Posterior cingulate gyrus (tissue), 11 donors: ENCODE measurements around the gene SGPP2.
"Not testable (repeated sequence)": the region's sequence is repeated elsewhere in the genome, so short reads cannot be mapped to it uniquely, and the experiment has no call there.

Source experiments
- DNase-seq, 10 donors: peaks; one replicate each; pipeline versions ENCODE4 v3.0.0 to v3.0.0-alpha.2; 2020 to 2021; ENCODE audit warnings: mixed read lengths in 3 of 10
- intact Hi-C: fragments of 100-400 bp; cut with DNase I; formaldehyde crosslinking; loops from one replicate; pipeline ENCODE4 v1.15.1; 2023

The SGPP2 gene

GRCh38 chr2:222424729-222425671 is 657 bp downstream of the SGPP2 start:
- peak in 9 of 10 donors; percentile 10 to 92 (median 44) for DNase-seq
- intact Hi-C loops = no loop called here

- intact Hi-C loops = no loop called here
- DNase-seq = no peak
Measured at GRCh38 chr2:222427646-222428301, 3.4 kb downstream of the SGPP2 start.

GRCh38 chr2:222430071-222430470 is 5.7 kb downstream of the SGPP2 start:
- intact Hi-C loops = no loop called here
- DNase-seq = no peak

- no peak for DNase-seq
- intact Hi-C loops = no loop called here
Measured at GRCh38 chr2:222430681-222431080, 6.3 kb downstream of the SGPP2 start.

GRCh38 chr2:222431869-222432268 is 7.5 kb downstream of the SGPP2 start:
- intact Hi-C loops = no loop called here

GRCh38 chr2:222433332-222434173 is 9.2 kb downstream of the SGPP2 start:
- no peak for DNase-seq

More at GRCh38 chr2:222431869-222432268, 7.5 kb downstream of the SGPP2 start:
- DNase-seq = no peak

GRCh38 chr2:222434204-222434603 is 9.9 kb downstream of the SGPP2 start:
- intact Hi-C loops = no loop called here
- no peak for DNase-seq

More at GRCh38 chr2:222433332-222434173, 9.2 kb downstream of the SGPP2 start:
- intact Hi-C loops = no loop called here

GRCh38 chr2:222435400-222436039 is 11.2 kb downstream of the SGPP2 start:
- intact Hi-C loops, DNase-seq: not testable (repeated sequence)

GRCh38 chr2:222436040-222436413 is 11.7 kb downstream of the SGPP2 start:
- DNase-seq = no peak
- intact Hi-C loops = no loop called here

- DNase-seq = no peak
- intact Hi-C loops = no loop called here
Measured at GRCh38 chr2:222439692-222440091, 15.3 kb downstream of the SGPP2 start.

GRCh38 chr2:222440673-222441422 is 16.5 kb downstream of the SGPP2 start:
- intact Hi-C loops = no loop called here
- peak in 1 of 10 donors; percentile 12 for DNase-seq

GRCh38 chr2:222442665-222443064 is 18.3 kb downstream of the SGPP2 start:
- no peak for DNase-seq
- intact Hi-C loops = no loop called here

GRCh38 chr2:222445227-222445626 is 20.9 kb downstream of the SGPP2 start:
- no peak for DNase-seq
- intact Hi-C loops = no loop called here

- no peak for DNase-seq
- intact Hi-C loops = no loop called here
Measured at GRCh38 chr2:222447131-222447530, 22.8 kb downstream of the SGPP2 start.

- intact Hi-C loops = no loop called here
Measured at GRCh38 chr2:222448748-222449181, 24.4 kb downstream of the SGPP2 start.

GRCh38 chr2:222450021-222450420 is 25.7 kb downstream of the SGPP2 start:
- no peak for DNase-seq

More at GRCh38 chr2:222448748-222449181, 24.4 kb downstream of the SGPP2 start:
- no peak for DNase-seq

GRCh38 chr2:222451224-222451674 is 26.9 kb downstream of the SGPP2 start:
- intact Hi-C loops = no loop called here
- DNase-seq = no peak

More at GRCh38 chr2:222450021-222450420, 25.7 kb downstream of the SGPP2 start:
- intact Hi-C loops = no loop called here

GRCh38 chr2:222452422-222452950 is 28.1 kb downstream of the SGPP2 start:
- peak in 1 of 10 donors; percentile 13 for DNase-seq
- intact Hi-C loops = no loop called here

- intact Hi-C loops = no loop called here
- no peak for DNase-seq
Measured at GRCh38 chr2:222456479-222457077, 32.2 kb downstream of the SGPP2 start.
